Measurements from ENCODE around the gene CYSTM1.

DNA sequence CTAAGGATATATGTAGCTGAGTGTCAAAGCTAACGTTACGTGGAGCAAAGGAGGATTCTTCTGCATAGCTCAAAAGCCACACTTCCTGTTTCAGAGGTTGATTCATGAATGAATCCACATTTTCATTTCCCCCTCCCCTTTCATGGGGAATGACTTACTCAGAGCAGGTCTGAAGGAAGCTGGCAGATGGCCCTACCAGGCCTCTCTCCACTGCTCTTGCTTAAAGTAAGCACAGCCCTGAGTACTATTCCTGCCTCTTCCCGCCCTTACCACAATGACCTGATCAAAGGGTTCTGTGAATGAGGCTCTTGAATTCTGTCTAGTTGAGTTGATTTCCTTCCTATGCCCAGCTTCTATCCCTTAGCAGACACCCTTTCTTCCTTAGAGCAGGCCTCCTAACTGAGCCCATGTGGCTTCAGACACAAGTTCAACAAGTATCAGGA, 43.0 kb upstream of the CYSTM1 start:
- TF ChIP-seq, protein P1, sequence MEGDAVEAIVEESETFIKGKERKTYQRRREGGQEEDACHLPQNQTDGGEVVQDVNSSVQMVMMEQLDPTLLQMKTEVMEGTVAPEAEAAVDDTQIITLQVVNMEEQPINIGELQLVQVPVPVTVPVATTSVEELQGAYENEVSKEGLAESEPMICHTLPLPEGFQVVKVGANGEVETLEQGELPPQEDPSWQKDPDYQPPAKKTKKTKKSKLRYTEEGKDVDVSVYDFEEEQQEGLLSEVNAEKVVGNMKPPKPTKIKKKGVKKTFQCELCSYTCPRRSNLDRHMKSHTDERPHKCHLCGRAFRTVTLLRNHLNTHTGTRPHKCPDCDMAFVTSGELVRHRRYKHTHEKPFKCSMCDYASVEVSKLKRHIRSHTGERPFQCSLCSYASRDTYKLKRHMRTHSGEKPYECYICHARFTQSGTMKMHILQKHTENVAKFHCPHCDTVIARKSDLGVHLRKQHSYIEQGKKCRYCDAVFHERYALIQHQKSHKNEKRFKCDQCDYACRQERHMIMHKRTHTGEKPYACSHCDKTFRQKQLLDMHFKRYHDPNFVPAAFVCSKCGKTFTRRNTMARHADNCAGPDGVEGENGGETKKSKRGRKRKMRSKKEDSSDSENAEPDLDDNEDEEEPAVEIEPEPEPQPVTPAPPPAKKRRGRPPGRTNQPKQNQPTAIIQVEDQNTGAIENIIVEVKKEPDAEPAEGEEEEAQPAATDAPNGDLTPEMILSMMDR (IDR thresholded peaks at IDR 0.05), result no peak
- TF ChIP-seq ZFP36 (IDR thresholded peaks at IDR 0.05; ENCODE audit: borderline replicate concordance, partially characterized antibody), result no peak
- TF ChIP-seq NPAS2 (CRISPR knock-in tag; IDR thresholded peaks at IDR 0.05; ENCODE audit: borderline replicate concordance), result no peak
- no peak for TF ChIP-seq CHD2 (IDR thresholded peaks at IDR 0.05; ENCODE audit: low read length, partially characterized antibody)
- TF ChIP-seq POLR2A (IDR thresholded peaks at IDR 0.05; ENCODE audit: low read length), result no peak
- TF ChIP-seq JUN (IDR thresholded peaks at IDR 0.05), result no peak
- TF ChIP-seq, protein P2, sequence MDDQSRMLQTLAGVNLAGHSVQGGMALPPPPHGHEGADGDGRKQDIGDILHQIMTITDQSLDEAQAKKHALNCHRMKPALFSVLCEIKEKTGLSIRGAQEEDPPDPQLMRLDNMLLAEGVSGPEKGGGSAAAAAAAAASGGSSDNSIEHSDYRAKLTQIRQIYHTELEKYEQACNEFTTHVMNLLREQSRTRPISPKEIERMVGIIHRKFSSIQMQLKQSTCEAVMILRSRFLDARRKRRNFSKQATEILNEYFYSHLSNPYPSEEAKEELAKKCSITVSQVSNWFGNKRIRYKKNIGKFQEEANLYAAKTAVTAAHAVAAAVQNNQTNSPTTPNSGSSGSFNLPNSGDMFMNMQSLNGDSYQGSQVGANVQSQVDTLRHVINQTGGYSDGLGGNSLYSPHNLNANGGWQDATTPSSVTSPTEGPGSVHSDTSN (IDR thresholded peaks at IDR 0.05), result no peak
- TF ChIP-seq SMC3 (IDR thresholded peaks at IDR 0.05), result no peak
- no peak for TF ChIP-seq ZC3H11A (IDR thresholded peaks at IDR 0.05)
- TF ChIP-seq, protein P3, sequence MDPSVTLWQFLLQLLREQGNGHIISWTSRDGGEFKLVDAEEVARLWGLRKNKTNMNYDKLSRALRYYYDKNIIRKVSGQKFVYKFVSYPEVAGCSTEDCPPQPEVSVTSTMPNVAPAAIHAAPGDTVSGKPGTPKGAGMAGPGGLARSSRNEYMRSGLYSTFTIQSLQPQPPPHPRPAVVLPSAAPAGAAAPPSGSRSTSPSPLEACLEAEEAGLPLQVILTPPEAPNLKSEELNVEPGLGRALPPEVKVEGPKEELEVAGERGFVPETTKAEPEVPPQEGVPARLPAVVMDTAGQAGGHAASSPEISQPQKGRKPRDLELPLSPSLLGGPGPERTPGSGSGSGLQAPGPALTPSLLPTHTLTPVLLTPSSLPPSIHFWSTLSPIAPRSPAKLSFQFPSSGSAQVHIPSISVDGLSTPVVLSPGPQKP (IDR thresholded peaks at IDR 0.05; ENCODE audit: low read depth, low read length), result no peak
- no peak for TF ChIP-seq CEBPB (IDR thresholded peaks at IDR 0.05)
- TF ChIP-seq EP300 (IDR thresholded peaks at IDR 0.05), result no peak
- TF ChIP-seq EHMT2 (IDR thresholded peaks at IDR 0.05; ENCODE audit: low read depth), result no peak

All from A549 (cell line).